A673 (cell line): ENCODE data around the gene SIK2. TPM values are rescaled to one million over a fixed set of nuclear protein-coding genes. Genes with fewer than 3 reads are reported as not detected.
A peak's percentile ranks its signal among the peaks of the same experiment; 100 is the strongest.

Source experiments
- BruUV-seq: library from RNA; stranded (reverse); fragments of 400-500 nt; replicated peaks from 2 replicates; lab custom pipeline; 2021; lab: Mats Ljungman, UMichigan
- CTCF ChIA-PET: fragments of 300-600 bp; sonication (Branson Sonifier 250); formaldehyde crosslinking; loops from one replicate; lab custom pipeline; 2022; ENCODE audit warnings: antibody characterized with exemption; lab: Charles Lee
- POLR2A ChIA-PET: fragments of 300-600 bp; sonication (Branson Sonifier 250); formaldehyde crosslinking; loops from one replicate; lab custom pipeline; 2022; ENCODE audit warnings: antibody characterized with exemption; ENCODE audit not compliant: low non-redundant PET; lab: Charles Lee
- DNase-seq: peaks from one replicate; pipeline ENCODE4 v3.0.0-alpha.2; 2015; ENCODE audit warnings: low spot score
- H3K27ac ChIP-seq: fragments of 200-600 bp; sonication (generic); 2 replicates; pipeline ENCODE4 v1.5.1; 2016; ENCODE audit warnings: mixed run types, low read depth, mild to moderate bottlenecking, mixed read lengths, antibody characterized with exemption, low read length; ENCODE audit not compliant: poor library complexity, severe bottlenecking
- H3K27me3 ChIP-seq: fragments of 200-600 bp; sonication (generic); replicated peaks from 2 replicates; pipeline ENCODE4 v1.6.1; 2017; ENCODE audit warnings: mixed run types, low read depth, mild to moderate bottlenecking, mixed read lengths, antibody characterized with exemption, low read length; ENCODE audit not compliant: insufficient read depth, poor library complexity
- H3K36me3 ChIP-seq: fragments of 200-600 bp; sonication (generic); 2 replicates; pipeline ENCODE4 v1.6.1; 2016; ENCODE audit warnings: mixed run types, mild to moderate bottlenecking, mixed read lengths, antibody characterized with exemption, low read length; ENCODE audit not compliant: insufficient read depth, poor library complexity, severe bottlenecking
- H3K4me1 ChIP-seq: fragments of 200-600 bp; sonication (generic); 2 replicates; pipeline ENCODE4 v1.6.1; 2017; ENCODE audit warnings: mixed run types, mild to moderate bottlenecking, mixed read lengths, antibody characterized with exemption, low read length; ENCODE audit not compliant: insufficient read depth, poor library complexity, severe bottlenecking
- H3K4me3 ChIP-seq: fragments of 200-600 bp; sonication (generic); 2 replicates; pipeline ENCODE4 v1.5.1; 2016; ENCODE audit warnings: low read depth, mixed run types, mild to moderate bottlenecking, mixed read lengths, low read length; ENCODE audit not compliant: poor library complexity, severe bottlenecking
- H3K9me3 ChIP-seq: fragments of 200-600 bp; sonication (generic); 2 replicates; pipeline ENCODE4 v1.6.1; 2016; ENCODE audit warnings: mixed run types, low read depth, mild to moderate bottlenecking, mixed read lengths, antibody characterized with exemption, low read length; ENCODE audit not compliant: poor library complexity, severe bottlenecking
- EZH2 ChIP-seq: fragments of 200-600 bp; sonication (generic); IDR thresholded peaks from 2 replicates; pipeline ENCODE4 v1.6.1; 2017; ENCODE audit warnings: borderline replicate concordance, low read depth, mild to moderate bottlenecking, mixed read lengths, antibody characterized with exemption, low read length; ENCODE audit not compliant: poor library complexity, severe bottlenecking
- intact Hi-C: fragments of 100-400 bp; cut with micrococcal nuclease; formaldehyde crosslinking; loops from one replicate; pipeline ENCODE4 v1.10.0; 2022; ENCODE audit not compliant: unreplicated experiment
- total RNA-seq: library from RNA; stranded (reverse); gene quantifications from 2 replicates; pipeline ENCODE4 v1.2.3, GENCODE V29; 2021
- TF ChIP-seq, protein P1 (sequence below): fragments of 300-800, 200-600 bp; sonication (generic); conservative IDR thresholded peaks from 2 replicates; pipeline ENCODE4 v1.5.1; 2017; ENCODE audit warnings: low read depth, mild to moderate bottlenecking, antibody characterized with exemption, low read length, moderate library complexity, mixed read lengths

Gene SIK2
- total RNA-seq, 1 experiment from 2014 or later: 18.7 TPM

DNA sequence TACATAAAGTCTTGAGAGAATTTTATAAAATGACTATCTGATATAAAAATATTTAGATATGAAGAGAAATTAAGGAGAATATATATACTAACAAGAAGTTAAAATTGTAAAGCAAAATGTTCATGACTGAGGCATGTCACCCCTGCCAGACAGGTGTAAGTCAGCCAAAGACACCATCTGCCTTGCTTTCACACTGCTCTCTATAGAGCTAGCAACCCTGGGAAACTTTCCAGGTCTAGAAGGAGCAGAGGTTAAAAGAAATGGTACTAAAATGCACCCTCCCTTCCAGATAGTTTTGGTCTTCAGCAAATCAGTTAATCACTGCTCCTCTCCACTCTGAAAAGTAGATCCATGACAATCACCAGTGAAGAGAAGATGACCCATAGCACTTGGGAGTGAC, 147.4 kb downstream of the SIK2 start:
- POLR2A ChIA-PET: no interaction called here
- Histone ChIP-seq H3K4me1 (no peaks in the 10 kb centered on the region), H3K36me3 (peaks cover 89% of the 10 kb centered on the region), H3K9me3 (no peaks in the 10 kb centered on the region), H3K27ac (no peak overlapping the region), H3K27me3 (no peaks in the 10 kb centered on the region), H3K4me3 (no peak overlapping the region)
- CTCF ChIA-PET: no interaction called here
- intact Hi-C loops: no loop called here
- no peak for DNase-seq
- TF ChIP-seq EZH2: no peak
- TF ChIP-seq, protein P1, sequence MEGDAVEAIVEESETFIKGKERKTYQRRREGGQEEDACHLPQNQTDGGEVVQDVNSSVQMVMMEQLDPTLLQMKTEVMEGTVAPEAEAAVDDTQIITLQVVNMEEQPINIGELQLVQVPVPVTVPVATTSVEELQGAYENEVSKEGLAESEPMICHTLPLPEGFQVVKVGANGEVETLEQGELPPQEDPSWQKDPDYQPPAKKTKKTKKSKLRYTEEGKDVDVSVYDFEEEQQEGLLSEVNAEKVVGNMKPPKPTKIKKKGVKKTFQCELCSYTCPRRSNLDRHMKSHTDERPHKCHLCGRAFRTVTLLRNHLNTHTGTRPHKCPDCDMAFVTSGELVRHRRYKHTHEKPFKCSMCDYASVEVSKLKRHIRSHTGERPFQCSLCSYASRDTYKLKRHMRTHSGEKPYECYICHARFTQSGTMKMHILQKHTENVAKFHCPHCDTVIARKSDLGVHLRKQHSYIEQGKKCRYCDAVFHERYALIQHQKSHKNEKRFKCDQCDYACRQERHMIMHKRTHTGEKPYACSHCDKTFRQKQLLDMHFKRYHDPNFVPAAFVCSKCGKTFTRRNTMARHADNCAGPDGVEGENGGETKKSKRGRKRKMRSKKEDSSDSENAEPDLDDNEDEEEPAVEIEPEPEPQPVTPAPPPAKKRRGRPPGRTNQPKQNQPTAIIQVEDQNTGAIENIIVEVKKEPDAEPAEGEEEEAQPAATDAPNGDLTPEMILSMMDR: no peak
- no TSS peak for BruUV-seq

DNA sequence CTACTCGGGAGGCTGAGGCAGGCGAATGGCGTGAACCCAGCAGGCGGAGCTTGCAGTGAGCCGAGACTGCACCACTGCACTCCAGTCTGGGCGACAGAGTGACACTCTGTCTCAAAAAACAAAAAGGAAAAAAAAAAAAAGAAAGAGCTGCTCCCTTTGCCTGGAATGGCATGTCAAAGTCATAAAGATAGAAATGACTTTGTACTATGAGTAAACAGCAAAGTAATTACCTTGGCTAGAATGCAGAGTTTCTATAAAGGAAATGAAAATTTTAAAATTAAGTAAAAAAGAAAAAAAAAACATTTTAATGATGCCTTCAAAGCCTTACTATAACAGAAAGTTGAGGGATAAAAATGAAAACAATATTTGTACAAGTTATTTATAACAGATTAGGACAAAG, 153.8 kb downstream of the SIK2 start:
- no peak for DNase-seq
- H3K4me3 ChIP-seq: no peak overlapping the region
- H3K4me1 ChIP-seq: no peaks in the 10 kb centered on the region
- POLR2A ChIA-PET: interaction anchor here (0.9 kb wide), 1 partner anchor 91 kb away, joined by 11 read pairs; no protein-coding TSS in a partner anchor
- intact Hi-C loops: no loop called here
- BruUV-seq: no TSS peak
- H3K9me3 ChIP-seq: no peaks in the 10 kb centered on the region
- CTCF ChIA-PET: no interaction called here
- no peak overlapping the region for H3K27ac ChIP-seq
- TF ChIP-seq, protein P1: no peak
- no peak for TF ChIP-seq EZH2
- no peaks in the 10 kb centered on the region for H3K27me3 ChIP-seq
- peaks cover 86% of the 10 kb centered on the region for H3K36me3 ChIP-seq

DNA sequence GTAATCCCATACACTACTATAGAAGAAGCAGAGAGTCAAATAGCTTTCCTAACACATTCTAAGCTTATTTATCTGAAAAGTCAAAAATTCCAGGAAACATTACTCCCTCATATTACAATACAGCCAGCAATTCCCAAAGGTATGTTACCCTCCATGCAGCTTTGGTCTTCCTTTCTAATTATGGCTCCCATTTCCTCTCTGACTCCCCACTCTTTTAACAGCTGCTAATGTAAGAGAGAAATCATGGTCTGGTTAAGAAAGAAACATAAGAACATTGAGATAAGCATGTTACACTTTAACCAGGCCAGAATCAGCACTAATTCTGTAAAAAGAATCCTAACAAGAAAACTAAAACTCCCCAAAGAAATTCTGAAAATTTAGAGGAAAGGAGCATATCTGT, 157.1 kb downstream of the SIK2 start:
- DNase-seq: peak; percentile 35
- H3K4me3 ChIP-seq: no peak overlapping the region
- H3K27ac ChIP-seq: peak overlapping the region; percentile 27
- CTCF ChIA-PET: no interaction called here
- no peak for TF ChIP-seq EZH2
- TF ChIP-seq, protein P1: no peak
- no TSS peak for BruUV-seq
- peaks cover 81% of the 10 kb centered on the region for H3K36me3 ChIP-seq
- no peaks in the 10 kb centered on the region for H3K9me3 ChIP-seq
- POLR2A ChIA-PET: no interaction called here
- no peaks in the 10 kb centered on the region for H3K27me3 ChIP-seq
- H3K4me1 ChIP-seq: no peaks in the 10 kb centered on the region
- intact Hi-C loops: no loop called here
